Retina (tissue), 1 donor: Measurements from ENCODE around the gene KRTAP1-3.
"Not testable (repeated sequence)": the region's sequence is repeated elsewhere in the genome, so short reads cannot be mapped to it uniquely, and the experiment has no call there.

Experiments
- DNase-seq: peaks from one replicate; pipeline ENCODE4 v3.0.0-alpha.2; 2016

The KRTAP1-3 gene

DNA sequence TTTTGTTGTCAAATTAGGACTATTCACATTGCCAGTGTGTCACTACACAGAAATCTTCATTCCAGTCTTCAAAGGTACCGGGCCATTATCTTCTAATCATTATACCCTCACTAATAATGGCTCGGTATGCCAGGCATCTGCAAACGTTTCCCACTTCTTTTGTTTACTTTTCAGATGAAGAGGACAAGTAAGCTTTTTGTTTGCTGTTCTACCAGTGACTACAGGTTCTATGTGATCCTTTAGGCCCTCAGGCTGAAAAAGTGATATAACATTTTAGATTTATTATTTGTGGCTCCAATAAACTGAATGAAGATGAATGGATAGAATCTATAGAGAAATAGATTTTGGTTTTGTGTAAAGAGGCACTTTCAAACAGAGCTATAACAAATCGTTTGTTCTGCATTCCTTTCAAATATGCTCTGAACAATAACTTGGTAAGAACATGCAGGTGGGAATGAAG is 25.3 kb downstream of the KRTAP1-3 start:
- no peak for DNase-seq

DNA sequence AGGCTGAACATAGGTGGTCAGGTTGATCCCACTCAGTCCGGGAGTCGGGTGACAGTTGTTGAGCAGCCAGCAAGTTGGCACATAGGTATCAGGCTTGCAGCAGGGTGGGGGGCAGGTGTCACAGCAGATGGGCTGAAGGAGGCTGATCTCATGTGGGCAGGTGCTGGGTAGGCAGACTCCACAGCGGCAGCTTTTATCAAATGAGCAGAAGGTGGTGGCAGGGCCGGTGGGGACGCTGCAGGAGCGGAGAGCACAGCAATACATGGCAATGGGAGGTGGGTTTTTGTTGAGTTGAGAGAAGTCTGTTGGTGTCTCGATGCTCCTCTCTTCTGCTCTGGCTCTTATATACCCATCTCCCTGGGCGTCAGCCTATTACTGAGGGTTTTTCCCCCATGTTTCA is 25.9 kb downstream of the KRTAP1-3 start, which contains the start of gene KRTAP3-1:
KRTAP3-1 (minus strand) TSS at position 318 of the 400 bp plus-strand sequence; CDS start at position 264, 54 bp downstream.
- no peak for DNase-seq

DNA sequence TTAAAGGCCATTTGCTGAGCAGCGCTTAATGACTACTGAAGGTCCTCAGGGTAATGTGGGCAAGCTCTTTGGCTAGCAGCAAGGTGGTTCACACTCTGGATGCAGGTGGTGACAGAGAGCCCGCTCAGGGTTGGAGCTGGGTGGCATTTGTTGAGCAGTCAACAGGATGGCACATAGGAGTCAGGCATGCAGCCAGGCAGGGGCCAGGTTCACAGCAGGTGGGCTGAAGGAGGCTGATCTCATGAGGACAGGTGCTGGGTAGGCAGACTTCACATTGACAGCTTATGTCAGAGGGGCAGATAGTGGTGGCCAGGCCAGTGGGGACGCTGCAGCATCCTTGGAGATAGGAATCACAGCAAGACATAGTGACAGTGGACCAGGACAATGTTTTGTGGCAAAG is 30.3 kb downstream of the KRTAP1-3 start:
- DNase-seq: no peak

DNA sequence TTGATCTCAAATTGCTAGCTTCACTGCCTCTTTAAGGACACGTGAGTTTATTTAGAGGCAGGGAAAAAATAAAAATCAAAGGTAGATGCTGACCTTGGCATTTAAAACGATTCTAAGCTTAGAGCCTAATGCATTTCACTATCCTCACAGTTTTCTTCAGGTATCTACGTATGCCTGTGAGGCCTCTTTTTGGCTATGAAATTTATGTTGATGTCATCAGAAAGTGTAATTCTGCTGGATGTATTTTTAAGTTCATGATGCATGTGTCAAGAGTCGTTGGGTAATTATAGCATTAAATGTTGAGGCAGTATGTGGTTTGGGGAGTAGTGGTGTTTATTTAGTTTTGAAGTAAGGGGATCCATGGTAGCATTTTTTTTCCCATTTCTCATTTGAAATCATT is 30.7 kb downstream of the KRTAP1-3 start:
- no peak for DNase-seq

DNA sequence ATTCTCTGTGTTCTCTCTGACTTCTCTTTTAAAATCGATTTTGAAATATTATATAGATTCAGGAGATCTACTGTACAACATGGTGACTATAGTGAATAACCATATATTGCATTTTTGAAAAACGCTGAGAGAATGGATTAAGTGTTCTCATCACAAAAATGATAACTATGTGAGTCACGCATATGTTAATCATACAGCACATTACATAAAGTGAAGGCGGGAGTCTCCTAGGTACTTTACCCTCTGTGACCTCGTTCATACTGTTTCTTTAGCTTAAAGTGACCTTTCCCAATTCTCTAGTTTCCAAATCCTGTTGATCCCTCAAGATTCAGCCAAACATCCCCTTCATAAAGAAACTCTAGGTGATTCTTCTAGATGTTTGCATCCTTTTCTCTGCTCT is 31.9 kb downstream of the KRTAP1-3 start:
- DNase-seq: no peak

DNA sequence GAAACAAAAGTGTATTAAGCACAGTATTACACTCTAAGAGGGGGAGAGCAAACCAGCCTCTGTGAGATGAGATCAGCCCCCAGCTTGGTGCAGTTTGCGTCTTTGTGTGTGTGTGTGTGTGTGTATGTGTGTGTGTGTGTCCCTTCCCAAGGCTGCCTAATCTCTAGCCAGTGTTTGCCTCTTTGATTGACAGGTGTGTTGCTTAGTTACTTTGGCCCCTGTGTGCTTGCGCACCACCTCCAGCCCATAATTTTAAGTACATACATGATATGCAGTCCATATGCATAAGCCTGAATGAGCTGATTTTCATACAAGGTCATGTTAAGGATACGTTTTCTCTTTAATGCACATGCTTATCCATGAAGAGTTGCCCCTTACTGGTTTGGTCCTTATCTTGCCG is 32.9 kb downstream of the KRTAP1-3 start:
- no peak for DNase-seq

DNA sequence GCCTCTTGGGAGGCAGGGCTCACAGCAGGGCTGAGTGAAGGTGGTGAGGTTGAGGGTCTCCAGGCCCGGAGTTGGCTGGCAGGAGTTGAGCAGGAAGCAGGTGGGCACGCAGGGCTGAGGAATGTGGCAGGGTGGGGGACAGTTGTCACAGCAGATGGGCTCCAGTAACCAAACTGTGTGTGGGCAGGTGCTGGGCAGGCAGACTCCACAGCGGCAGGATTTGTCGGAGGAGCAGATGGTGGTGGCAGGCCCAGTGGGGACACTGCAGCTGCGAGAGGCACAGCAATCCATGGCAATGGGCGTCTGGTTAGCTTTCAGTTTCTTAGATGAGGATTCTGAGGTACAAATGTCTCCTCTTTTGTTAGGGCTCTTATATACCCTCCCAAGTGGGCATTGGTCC is 35.1 kb downstream of the KRTAP1-3 start, which contains the start of gene KRTAP3-2:
KRTAP3-2 (minus strand) TSS at position 344 of the 400 bp plus-strand sequence; CDS start at position 291, 53 bp downstream.
- DNase-seq: not testable (repeated sequence)

DNA sequence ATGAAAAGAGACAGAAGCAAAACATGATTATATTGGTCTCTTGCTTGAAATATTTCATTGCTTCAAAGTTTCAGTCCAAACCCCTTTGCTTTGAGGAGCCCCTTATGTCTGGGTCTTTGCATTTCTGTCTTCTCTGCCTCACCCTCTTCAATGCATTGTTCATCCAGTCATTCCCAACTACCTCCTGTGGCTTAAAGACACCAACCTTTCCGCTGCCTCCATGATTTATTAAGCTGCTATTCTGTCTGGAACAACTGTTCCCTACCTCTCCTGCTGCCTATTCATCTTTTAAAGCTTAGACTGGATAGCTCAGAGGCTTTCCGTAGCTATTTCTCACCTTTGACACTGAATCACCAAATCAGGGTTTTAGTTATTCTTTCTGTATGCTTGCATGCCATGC is 37.3 kb downstream of the KRTAP1-3 start:
- DNase-seq: no peak

DNA sequence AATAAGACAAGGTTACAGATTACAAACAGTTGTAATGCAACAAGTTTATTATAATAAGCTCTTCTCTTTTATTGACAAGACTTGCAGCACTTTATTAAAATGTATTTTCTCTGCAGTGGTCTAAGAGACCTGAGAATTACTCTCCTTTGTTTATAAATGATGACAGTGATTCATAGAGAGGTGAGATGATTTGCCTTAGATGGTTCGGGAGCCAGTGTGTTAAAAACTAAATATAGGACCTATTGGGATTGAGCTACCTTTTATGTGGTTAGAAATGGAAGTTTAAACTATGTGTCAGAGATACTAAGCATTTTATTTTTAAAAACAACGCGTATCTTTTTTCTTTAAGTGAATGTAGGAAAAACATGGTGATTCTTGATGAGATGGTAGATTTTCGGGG is 37.8 kb downstream of the KRTAP1-3 start:
- DNase-seq: no peak

DNA sequence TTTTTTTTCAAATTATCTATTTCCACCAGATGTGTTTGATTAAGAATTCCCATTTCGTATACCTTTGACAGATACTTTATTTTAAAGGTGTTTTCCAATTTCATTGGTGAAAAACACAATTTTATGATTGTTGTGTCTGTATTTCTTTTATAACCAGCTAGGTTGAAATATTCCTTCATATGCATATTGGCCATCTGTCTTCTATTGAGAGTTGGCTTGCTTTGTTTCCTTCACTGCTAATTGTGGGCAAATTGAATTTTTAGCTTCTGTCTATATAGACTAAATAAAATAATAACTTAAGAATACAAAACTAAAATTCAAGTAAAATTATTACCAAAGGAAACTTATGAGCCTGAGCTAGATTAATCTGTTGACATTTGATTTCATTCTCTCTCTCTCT is 39.6 kb downstream of the KRTAP1-3 start:
- DNase-seq: no peak

DNA sequence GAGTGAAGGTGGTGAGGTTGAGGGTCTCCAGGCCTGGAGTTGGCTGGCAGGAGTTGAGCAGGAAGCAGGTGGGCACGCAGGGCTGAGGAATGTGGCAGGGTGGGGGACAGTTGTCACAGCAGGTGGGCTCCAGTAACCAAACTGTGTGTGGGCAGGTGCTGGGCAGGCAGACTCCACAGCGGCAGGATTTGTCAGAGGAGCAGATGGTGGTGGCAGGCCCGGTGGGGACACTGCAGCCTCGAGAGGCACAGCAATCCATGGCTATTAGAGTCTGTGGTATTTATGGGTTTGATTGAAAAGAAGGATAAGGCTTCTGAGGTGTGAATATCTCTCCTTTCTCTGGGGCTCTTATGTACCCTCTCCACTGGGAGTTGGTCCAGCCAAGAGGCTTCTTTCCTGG is 40.8 kb downstream of the KRTAP1-3 start, which contains the start of gene KRTAP3-3:
KRTAP3-3 (minus strand) TSS at position 326 of the 400 bp plus-strand sequence; CDS start at position 259, 67 bp downstream.
- no peak for DNase-seq

DNA sequence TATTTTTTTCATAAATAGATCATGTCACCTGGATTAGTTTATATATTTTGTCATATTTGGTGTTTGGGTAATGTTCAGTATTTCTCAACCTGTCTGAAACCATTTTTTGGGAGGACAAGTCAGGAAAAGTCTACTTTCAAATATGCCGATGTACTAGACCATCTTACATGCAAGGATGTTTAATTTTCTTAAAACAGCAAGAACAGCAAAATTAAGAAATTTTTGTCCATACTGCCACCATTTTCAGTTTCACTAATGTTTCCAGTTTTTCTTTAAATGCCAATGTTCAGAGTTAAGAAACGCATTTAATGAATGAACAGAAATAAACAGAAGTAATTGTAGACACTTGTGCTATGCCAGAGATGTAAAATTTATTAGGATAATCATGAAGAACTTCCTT is 41.6 kb downstream of the KRTAP1-3 start:
- DNase-seq: no peak

DNA sequence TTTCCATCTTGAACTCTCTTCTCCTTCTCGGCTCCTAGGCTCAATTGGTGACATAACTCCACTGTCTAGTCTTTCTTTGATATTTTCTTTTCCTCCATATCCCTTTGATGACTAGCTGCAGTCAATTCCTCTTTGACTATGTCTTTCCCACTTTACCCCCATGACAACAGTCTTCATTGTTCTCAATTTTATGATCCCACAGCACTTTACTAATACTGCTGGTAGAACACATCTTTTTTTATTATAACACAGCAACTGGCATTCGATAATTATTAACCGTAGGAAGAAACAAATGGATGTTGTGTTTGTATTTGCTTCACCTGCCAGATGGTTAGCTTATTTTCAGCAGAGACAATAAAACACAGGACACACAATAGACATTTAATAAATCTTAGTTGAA is 42.0 kb downstream of the KRTAP1-3 start:
- DNase-seq: no peak

DNA sequence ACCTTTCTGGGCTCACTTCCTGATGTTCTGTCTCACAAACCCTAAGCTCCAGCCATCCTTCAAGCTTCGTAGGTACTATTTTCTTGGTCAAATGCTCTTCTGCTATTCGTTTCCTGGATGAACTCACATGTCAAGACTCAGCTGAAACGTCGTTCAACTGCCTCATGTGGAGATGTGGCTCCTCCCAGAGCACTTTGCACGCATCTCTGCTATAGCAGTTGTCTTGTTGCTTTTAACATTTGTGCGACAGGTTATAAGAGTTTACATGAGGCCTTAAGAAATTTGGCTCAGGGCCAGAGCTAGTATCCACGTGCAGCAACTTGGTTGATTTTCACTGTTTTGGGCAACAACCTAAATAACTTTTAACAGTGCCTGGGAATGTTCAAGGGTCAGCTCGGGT is 47.8 kb downstream of the KRTAP1-3 start:
- DNase-seq: no peak

DNA sequence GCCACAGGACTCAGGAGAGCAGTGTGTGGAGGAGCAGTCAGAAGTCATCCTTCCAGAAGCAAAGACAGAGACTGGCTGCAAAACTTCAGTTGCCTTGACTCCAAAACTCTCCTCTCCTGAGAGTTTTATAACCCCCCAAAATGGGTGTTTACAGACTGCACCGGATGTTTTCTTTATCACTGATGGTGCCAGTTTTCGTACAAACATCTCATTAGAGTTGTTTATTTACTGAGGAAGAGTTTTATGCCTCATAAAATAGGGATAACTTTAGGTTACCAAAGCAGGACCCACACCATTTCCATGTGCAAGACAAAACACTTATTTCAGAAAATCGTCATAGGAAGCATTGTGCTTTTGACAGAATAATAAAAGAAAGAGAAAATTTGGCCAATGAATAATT is 50.4 kb downstream of the KRTAP1-3 start, which contains the start of gene KRT40:
KRT40 (minus strand) TSS at position 101 of the 400 bp plus-strand sequence; CDS start at position 48, 53 bp downstream.
- DNase-seq: no peak
